ENCODE data around the gene PTPRK. TPM values are rescaled to one million over a fixed set of nuclear protein-coding genes. Genes with fewer than 3 reads are reported as not detected.

The PTPRK gene
- total RNA-seq, 1 experiment from 2014 or later, result 94.4 TPM

- CTCF ChIA-PET, result no interaction called here
- Histone ChIP-seq H3K27me3 (replicated peaks; ENCODE audit: control insufficient read depth, insufficient read depth, low read length) (no peaks in the 10 kb centered on the region), H3K9me3 (no peaks in the 10 kb centered on the region), H3K36me3 (ENCODE audit: control insufficient read depth, insufficient read depth, low read length) (no peaks in the 10 kb centered on the region), H3K4me1 (0 out of 2 replicates have a peak, but pooled peaks cover 4% of the 10 kb centered on the region), H3K4me3 (ENCODE audit: low read depth, low read length) (no peak overlapping the region)
- BruUV-seq (replicated peaks), result no TSS peak
- POLR2A ChIA-PET, result no interaction called here
- Mint-ChIP-seq H3K9me3 (ENCODE audit: unreplicated experiment) (no peaks in the 10 kb centered on the region), H3K36me3 (ENCODE audit: insufficient read depth, unreplicated experiment) (no peaks in the 10 kb centered on the region), H3K27ac (ENCODE audit: unreplicated experiment) (no peak overlapping the region), H3K4me1 (ENCODE audit: low read depth, unreplicated experiment) (peaks cover 7% of the 10 kb centered on the region), H3K27me3 (ENCODE audit: insufficient read depth, unreplicated experiment) (peaks cover 2% of the 10 kb centered on the region), H3K4me3 (ENCODE audit: unreplicated experiment) (no peak overlapping the region)
- no peak for DNase-seq
- no peak for TF ChIP-seq CTCF (IDR thresholded peaks at IDR 0.05; ENCODE audit: insufficient read depth in 1 of 2, low read depth in 1 of 2, low read length in 1 of 2, severe bottlenecking in 1 of 2, unreplicated experiment in 1 of 2)
- intact Hi-C loops (cut with micrococcal nuclease; ENCODE audit: unreplicated experiment), result loop anchor here (10.0 kb wide), 1 partner anchor 207 kb away; no protein-coding TSS in a partner anchor
These were observed 7.8 kb upstream of the PTPRK start for GRCh38 chr6:128528241-128528640.

GRCh38 chr6:128527375-128527774 lies 7.0 kb upstream of the PTPRK start:
- H3K27me3 ChIP-seq (replicated peaks; ENCODE audit: control insufficient read depth, insufficient read depth, low read length), result no peaks in the 10 kb centered on the region
- no peaks in the 10 kb centered on the region for H3K36me3 Mint-ChIP-seq (ENCODE audit: insufficient read depth, unreplicated experiment)
- peaks cover 7% of the 10 kb centered on the region for H3K4me1 Mint-ChIP-seq (ENCODE audit: low read depth, unreplicated experiment)
- no peak overlapping the region for H3K4me3 Mint-ChIP-seq (ENCODE audit: unreplicated experiment)
- H3K27ac Mint-ChIP-seq (ENCODE audit: unreplicated experiment), result no peak overlapping the region
- H3K4me1 ChIP-seq, result 0 out of 2 replicates have a peak, but pooled peaks cover 4% of the 10 kb centered on the region
- H3K36me3 ChIP-seq (ENCODE audit: control insufficient read depth, insufficient read depth, low read length), result no peaks in the 10 kb centered on the region
- H3K27me3 Mint-ChIP-seq (ENCODE audit: insufficient read depth, unreplicated experiment), result no peaks in the 10 kb centered on the region
- DNase-seq, result peak in 1 of 2 experiments; percentile 19
- no peaks in the 10 kb centered on the region for H3K9me3 Mint-ChIP-seq (ENCODE audit: unreplicated experiment)
- no TSS peak for BruUV-seq (replicated peaks)
- no peaks in the 10 kb centered on the region for H3K9me3 ChIP-seq
- intact Hi-C loops (cut with micrococcal nuclease; ENCODE audit: unreplicated experiment), result loop anchor here (10.0 kb wide), 1 partner anchor 207 kb away; no protein-coding TSS in a partner anchor
- ChIA-PET POLR2A (no interaction called here), CTCF (no interaction called here)
- H3K4me3 ChIP-seq (ENCODE audit: low read depth, low read length), result no peak overlapping the region
- no peak for TF ChIP-seq CTCF (IDR thresholded peaks at IDR 0.05; ENCODE audit: insufficient read depth in 1 of 2, low read depth in 1 of 2, low read length in 1 of 2, severe bottlenecking in 1 of 2, unreplicated experiment in 1 of 2)

- CTCF ChIA-PET, result no interaction called here
- H3K4me1 Mint-ChIP-seq (ENCODE audit: low read depth, unreplicated experiment), result peaks cover 13% of the 10 kb centered on the region
- POLR2A ChIA-PET, result no interaction called here
- TF ChIP-seq CTCF (IDR thresholded peaks at IDR 0.05; ENCODE audit: insufficient read depth in 1 of 2, low read depth in 1 of 2, low read length in 1 of 2, severe bottlenecking in 1 of 2, unreplicated experiment in 1 of 2), result no peak
- Histone ChIP-seq H3K27me3 (replicated peaks; ENCODE audit: control insufficient read depth, insufficient read depth, low read length) (no peaks in the 10 kb centered on the region), H3K9me3 (no peaks in the 10 kb centered on the region), H3K36me3 (ENCODE audit: control insufficient read depth, insufficient read depth, low read length) (no peaks in the 10 kb centered on the region), H3K4me1 (0 out of 2 replicates have a peak, but pooled peaks cover 4% of the 10 kb centered on the region), H3K4me3 (ENCODE audit: low read depth, low read length) (no peak overlapping the region)
- H3K27ac Mint-ChIP-seq (ENCODE audit: unreplicated experiment), result no peak overlapping the region
- no TSS peak for BruUV-seq (replicated peaks)
- no peaks in the 10 kb centered on the region for H3K9me3 Mint-ChIP-seq (ENCODE audit: unreplicated experiment)
- no peaks in the 10 kb centered on the region for H3K27me3 Mint-ChIP-seq (ENCODE audit: insufficient read depth, unreplicated experiment)
- H3K36me3 Mint-ChIP-seq (ENCODE audit: insufficient read depth, unreplicated experiment), result no peaks in the 10 kb centered on the region
- H3K4me3 Mint-ChIP-seq (ENCODE audit: unreplicated experiment), result no peak overlapping the region
- intact Hi-C loops (cut with micrococcal nuclease; ENCODE audit: unreplicated experiment), result loop anchor here (10.0 kb wide), 1 partner anchor 208 kb away; no protein-coding TSS in a partner anchor
- DNase-seq, result no peak
These were observed 5.9 kb upstream of the PTPRK start for GRCh38 chr6:128526152-128526914.

Data from Caco-2 (cell line).